ENCODE measurements around the gene STMN1.

STMN1 gene

DNA sequence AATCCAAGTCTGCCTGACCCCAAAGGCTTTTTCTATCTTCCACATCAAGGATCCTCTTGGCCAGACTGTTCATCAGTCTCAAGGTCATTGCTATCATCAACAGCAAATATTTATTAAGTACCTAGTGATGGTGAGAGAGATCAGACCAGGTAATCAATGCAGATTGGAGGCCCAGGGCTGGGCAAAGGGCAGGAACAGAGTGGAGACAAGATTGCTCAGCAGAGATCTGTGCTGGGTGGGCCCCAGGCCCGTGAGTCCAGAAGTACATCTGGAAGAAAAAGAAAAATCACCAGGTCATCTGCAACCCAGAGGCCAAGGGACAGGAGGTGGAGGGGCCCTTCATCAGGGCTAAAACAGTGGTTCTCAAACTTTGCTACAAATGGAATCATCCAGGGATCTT, 20.6 kb downstream of the STMN1 start:
- TF ChIP-seq CTCF (IDR thresholded peaks at IDR 0.05), result no peak
- Histone ChIP-seq H3K4me1 (no peaks in the 10 kb centered on the region), H3K4me2 (ENCODE audit: low read length) (no peak overlapping the region), H3K9ac (no peak overlapping the region), H3K79me2 (no peaks in the 10 kb centered on the region), H3K27me3 (ENCODE audit: control insufficient read depth, insufficient read depth, low read length) (no peaks in the 10 kb centered on the region), H3K27ac (no peak overlapping the region), H3K36me3 (ENCODE audit: control insufficient read depth, insufficient read depth, low read length) (no peaks in the 10 kb centered on the region), H3K4me3 (ENCODE audit: low read depth, low read length) (no peak overlapping the region), H2AFZ (no peak overlapping the region), H3K9me3 (ENCODE audit: control insufficient read depth, low read length) (no peaks in the 10 kb centered on the region)

DNA sequence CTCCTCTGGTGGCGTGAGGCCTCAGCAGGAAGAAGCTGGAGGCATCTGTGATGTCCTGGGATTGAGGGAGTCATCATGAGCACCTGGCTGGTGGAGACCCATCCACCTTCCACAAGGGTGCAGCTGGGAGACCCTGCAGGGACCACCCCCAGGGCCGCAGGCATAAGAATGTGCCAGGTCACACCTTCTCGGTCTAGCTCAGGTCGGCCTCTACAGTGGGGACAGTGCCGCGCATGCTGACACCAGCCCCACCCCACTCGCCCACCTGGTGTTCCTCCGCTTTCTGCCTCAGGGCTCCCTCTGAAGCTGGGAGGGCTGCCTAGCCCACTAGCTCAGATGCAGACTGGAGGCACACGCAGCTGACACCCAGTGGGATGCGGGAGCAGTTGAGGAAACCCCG, 25.0 kb downstream of the STMN1 start:
- Histone ChIP-seq H3K27me3 (ENCODE audit: control insufficient read depth, insufficient read depth, low read length) (no peaks in the 10 kb centered on the region), H3K36me3 (ENCODE audit: control insufficient read depth, insufficient read depth, low read length) (no peaks in the 10 kb centered on the region), H3K4me2 (ENCODE audit: low read length) (no peak overlapping the region), H3K4me1 (no peaks in the 10 kb centered on the region), H3K9ac (no peak overlapping the region), H3K4me3 (ENCODE audit: low read depth, low read length) (no peak overlapping the region), H3K9me3 (ENCODE audit: control insufficient read depth, low read length) (no peaks in the 10 kb centered on the region), H3K79me2 (no peaks in the 10 kb centered on the region), H3K27ac (no peak overlapping the region), H2AFZ (no peak overlapping the region)
- no peak for TF ChIP-seq CTCF (IDR thresholded peaks at IDR 0.05)

DNA sequence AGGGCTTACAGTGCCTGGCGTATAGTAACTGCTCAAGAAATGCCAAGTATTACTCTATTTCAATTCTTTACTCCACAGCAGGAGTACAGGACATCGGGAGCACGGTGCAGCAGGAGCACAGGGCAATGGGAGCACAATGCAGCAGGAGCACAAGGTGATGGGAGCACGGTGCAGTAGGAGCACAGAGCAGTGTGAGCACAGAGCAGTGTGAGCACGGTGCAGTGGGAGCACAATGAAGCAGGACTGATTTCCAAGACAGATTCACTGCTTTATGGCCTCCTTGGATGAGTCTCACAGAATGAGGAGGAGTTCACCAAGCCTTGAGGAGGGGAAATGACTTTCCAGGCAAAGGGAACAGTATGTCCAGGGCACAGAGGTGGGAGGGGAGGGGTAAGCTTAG, 25.7 kb downstream of the STMN1 start:
- no peak for TF ChIP-seq CTCF (IDR thresholded peaks at IDR 0.05)
- H3K4me1 ChIP-seq, result no peaks in the 10 kb centered on the region
- H2AFZ ChIP-seq, result no peak overlapping the region

GRCh38 chr1:25879675-25880074, 26.5 kb downstream of the STMN1 start:
- Histone ChIP-seq H3K36me3 (ENCODE audit: control insufficient read depth, insufficient read depth, low read length) (no peaks in the 10 kb centered on the region), H3K4me2 (ENCODE audit: low read length) (no peak overlapping the region), H3K79me2 (no peaks in the 10 kb centered on the region), H3K4me1 (peaks cover under 1% of the 10 kb centered on the region), H3K27ac (no peak overlapping the region), H3K4me3 (ENCODE audit: low read depth, low read length) (no peak overlapping the region), H2AFZ (no peak overlapping the region), H3K27me3 (ENCODE audit: control insufficient read depth, insufficient read depth, low read length) (no peaks in the 10 kb centered on the region), H3K9ac (no peak overlapping the region), H3K9me3 (ENCODE audit: control insufficient read depth, low read length) (no peaks in the 10 kb centered on the region)
- no peak for TF ChIP-seq CTCF (IDR thresholded peaks at IDR 0.05)

More for the DNA sequence above, 25.7 kb downstream of the STMN1 start:
- Histone ChIP-seq H3K9ac (no peak overlapping the region), H3K27ac (no peak overlapping the region), H3K4me3 (ENCODE audit: low read depth, low read length) (no peak overlapping the region), H3K4me2 (ENCODE audit: low read length) (no peak overlapping the region), H3K36me3 (ENCODE audit: control insufficient read depth, insufficient read depth, low read length) (no peaks in the 10 kb centered on the region), H3K9me3 (ENCODE audit: control insufficient read depth, low read length) (no peaks in the 10 kb centered on the region), H3K27me3 (ENCODE audit: control insufficient read depth, insufficient read depth, low read length) (no peaks in the 10 kb centered on the region), H3K79me2 (no peaks in the 10 kb centered on the region)

- no peaks in the 10 kb centered on the region for H3K27me3 ChIP-seq (ENCODE audit: control insufficient read depth, insufficient read depth, low read length)
- peaks cover 5% of the 10 kb centered on the region for H3K4me1 ChIP-seq
- no peaks in the 10 kb centered on the region for H3K79me2 ChIP-seq
- no peak overlapping the region for H3K27ac ChIP-seq
- H3K9me3 ChIP-seq (ENCODE audit: control insufficient read depth, low read length), result no peaks in the 10 kb centered on the region
- H3K4me3 ChIP-seq (ENCODE audit: low read depth, low read length), result no peak overlapping the region
- no peak overlapping the region for H2AFZ ChIP-seq
- H3K36me3 ChIP-seq (ENCODE audit: control insufficient read depth, insufficient read depth, low read length), result no peaks in the 10 kb centered on the region
- no peak overlapping the region for H3K9ac ChIP-seq
- H3K4me2 ChIP-seq (ENCODE audit: low read length), result no peak overlapping the region
- TF ChIP-seq CTCF (IDR thresholded peaks at IDR 0.05), result no peak
Measured at GRCh38 chr1:25878690-25879089, 27.5 kb downstream of the STMN1 start.

Measured in parathyroid adenoma (tissue), 2 donors.